GM23338 (cell line): ENCODE data around the gene ADTRP.

ENCODE experiments used
- CREB1 ChIP-seq: fragments of 250-450 bp; sonication (Bioruptor Pico); IDR thresholded peaks from 2 replicates; pipeline ENCODE4 v1.5.0; 2020; ENCODE audit warnings: low read depth, mild to moderate bottlenecking, moderate library complexity
- CTCF ChIP-seq, 2 experiments: fragments of 200-600 bp in 1 of 2; sonication (generic) in 1 of 2; conservative IDR thresholded peaks; 2 replicates each; pipeline versions ENCODE4 v1.5.1 to v1.6.1; 2016 to 2017; ENCODE audit warnings: antibody characterized with exemption in 2 of 2, low read depth in 2 of 2, mild to moderate bottlenecking in 2 of 2, moderate library complexity in 1 of 2
- ETS1 ChIP-seq: IDR thresholded peaks from 2 replicates; pipeline ENCODE4 v1.6.1; 2016; ENCODE audit warnings: antibody characterized with exemption
- EZH2 ChIP-seq: fragments of 200-600 bp; sonication (generic); IDR thresholded peaks from one replicate; pipeline ENCODE4 v1.8.0; 2017; ENCODE audit warnings: antibody characterized with exemption, mild to moderate bottlenecking, low read depth; ENCODE audit not compliant: unreplicated experiment
- EZH2phosphoT487 ChIP-seq: fragments of 200-600 bp; sonication (generic); IDR thresholded peaks from one replicate; pipeline ENCODE4 v1.8.1; 2018; ENCODE audit warnings: antibody characterized with exemption; ENCODE audit not compliant: unreplicated experiment
- JUNB ChIP-seq: IDR thresholded peaks from one replicate; pipeline ENCODE4 v1.6.1; 2016; ENCODE audit warnings: antibody characterized with exemption; ENCODE audit not compliant: unreplicated experiment
- NANOG ChIP-seq: IDR thresholded peaks from 2 replicates; pipeline ENCODE4 v1.6.1; 2016; ENCODE audit warnings: antibody characterized with exemption, borderline replicate concordance
- POLR2AphosphoS5 ChIP-seq: IDR thresholded peaks from 2 replicates; pipeline ENCODE4 v1.6.1; 2016; ENCODE audit warnings: antibody characterized with exemption, low read depth
- REST ChIP-seq: IDR thresholded peaks from one replicate; pipeline ENCODE4 v1.6.1; 2018; ENCODE audit warnings: antibody characterized with exemption; ENCODE audit not compliant: unreplicated experiment
- STAT1 ChIP-seq: IDR thresholded peaks from one replicate; pipeline ENCODE4 v1.6.1; 2016; ENCODE audit warnings: antibody characterized with exemption; ENCODE audit not compliant: unreplicated experiment
- ZNF114 ChIP-seq: fragments of 250-450 bp; sonication (Bioruptor Pico); IDR thresholded peaks from 2 replicates; pipeline ENCODE4 v1.5.0; 2020; ENCODE audit warnings: mild to moderate bottlenecking, moderate library complexity
- ZNF331 ChIP-seq: fragments of 250-450 bp; sonication (Bioruptor Pico); IDR thresholded peaks from 2 replicates; pipeline ENCODE4 v1.5.0; 2020; ENCODE audit warnings: low read depth, mild to moderate bottlenecking, moderate library complexity
- ZNF462 ChIP-seq: fragments of 250-450 bp; sonication (Bioruptor Pico); IDR thresholded peaks from 2 replicates; pipeline ENCODE4 v1.5.0; 2020; ENCODE audit warnings: mild to moderate bottlenecking, moderate library complexity

- TF ChIP-seq CTCF (conservative IDR thresholded peaks at IDR 0.05; ENCODE audit: low read depth in 2 of 2) (no peak), EZH2phosphoT487 (no peak), REST (no peak), EZH2 (no peak), POLR2AphosphoS5 (no peak), CREB1 (CRISPR knock-in tag) (no peak), NANOG (no peak), ZNF462 (CRISPR knock-in tag) (no peak), STAT1 (no peak), ETS1 (no peak), JUNB (no peak), ZNF114 (CRISPR knock-in tag) (no peak), ZNF331 (CRISPR knock-in tag) (no peak)
These were observed 7.0 kb downstream of the ADTRP start for GRCh38 chr6:11771473-11772048.
